ENCODE measurements around the gene SYT1.

Gene SYT1

DNA sequence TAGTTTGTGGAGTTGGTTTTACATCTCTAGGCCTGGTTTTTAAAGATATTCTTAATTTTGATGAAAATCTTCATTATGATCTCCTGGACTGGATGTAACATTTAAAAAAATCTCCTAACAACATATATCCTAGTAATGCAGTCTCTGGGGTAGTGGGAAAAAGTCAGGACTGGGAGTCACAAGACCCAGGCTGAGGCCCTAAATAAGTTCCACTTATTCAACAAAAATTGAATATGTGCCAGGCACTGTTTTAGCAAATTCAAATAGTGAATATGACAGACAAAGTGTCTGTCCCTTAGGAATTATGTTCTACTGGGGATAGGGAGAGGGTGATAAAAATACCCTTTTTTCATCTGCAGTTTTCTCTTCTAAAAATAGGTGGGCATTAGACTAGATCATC lies 577.8 kb downstream of the SYT1 start (continued):
- TF ChIP-seq CSDC2 (CRISPR knock-in tag; IDR thresholded peaks at IDR 0.05) = no peak
- TF ChIP-seq ZNF70 (CRISPR knock-in tag; IDR thresholded peaks at IDR 0.05) = no peak
- no peak for TF ChIP-seq RARB (CRISPR knock-in tag; IDR thresholded peaks at IDR 0.05)

GRCh38 chr12:79444089-79444488 lies 579.5 kb downstream of the SYT1 start:
- TF ChIP-seq ARNTL (CRISPR knock-in tag; IDR thresholded peaks at IDR 0.05; ENCODE audit: borderline replicate concordance, low read depth) (no peak), ZC3H10 (CRISPR knock-in tag; IDR thresholded peaks at IDR 0.05) (no peak), ZFP30 (CRISPR knock-in tag; IDR thresholded peaks at IDR 0.05) (no peak), ZNF565 (CRISPR knock-in tag; conservative IDR thresholded peaks at IDR 0.05; ENCODE audit: low read depth) (no peak), TOX (CRISPR knock-in tag; IDR thresholded peaks at IDR 0.05; ENCODE audit: borderline replicate concordance) (no peak), ZNF70 (CRISPR knock-in tag; IDR thresholded peaks at IDR 0.05) (no peak), CSDC2 (CRISPR knock-in tag; IDR thresholded peaks at IDR 0.05) (no peak), TSHZ2 (CRISPR knock-in tag; IDR thresholded peaks at IDR 0.05) (no peak)
- TF ChIP-seq, protein P1, sequence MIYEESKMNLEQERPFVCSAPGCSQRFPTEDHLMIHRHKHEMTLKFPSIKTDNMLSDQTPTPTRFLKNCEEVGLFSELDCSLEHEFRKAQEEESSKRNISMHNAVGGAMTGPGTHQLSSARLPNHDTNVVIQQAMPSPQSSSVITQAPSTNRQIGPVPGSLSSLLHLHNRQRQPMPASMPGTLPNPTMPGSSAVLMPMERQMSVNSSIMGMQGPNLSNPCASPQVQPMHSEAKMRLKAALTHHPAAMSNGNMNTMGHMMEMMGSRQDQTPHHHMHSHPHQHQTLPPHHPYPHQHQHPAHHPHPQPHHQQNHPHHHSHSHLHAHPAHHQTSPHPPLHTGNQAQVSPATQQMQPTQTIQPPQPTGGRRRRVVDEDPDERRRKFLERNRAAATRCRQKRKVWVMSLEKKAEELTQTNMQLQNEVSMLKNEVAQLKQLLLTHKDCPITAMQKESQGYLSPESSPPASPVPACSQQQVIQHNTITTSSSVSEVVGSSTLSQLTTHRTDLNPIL (CRISPR knock-in tag; IDR thresholded peaks at IDR 0.05; ENCODE audit: low read depth) = no peak
- TF ChIP-seq, protein P2, sequence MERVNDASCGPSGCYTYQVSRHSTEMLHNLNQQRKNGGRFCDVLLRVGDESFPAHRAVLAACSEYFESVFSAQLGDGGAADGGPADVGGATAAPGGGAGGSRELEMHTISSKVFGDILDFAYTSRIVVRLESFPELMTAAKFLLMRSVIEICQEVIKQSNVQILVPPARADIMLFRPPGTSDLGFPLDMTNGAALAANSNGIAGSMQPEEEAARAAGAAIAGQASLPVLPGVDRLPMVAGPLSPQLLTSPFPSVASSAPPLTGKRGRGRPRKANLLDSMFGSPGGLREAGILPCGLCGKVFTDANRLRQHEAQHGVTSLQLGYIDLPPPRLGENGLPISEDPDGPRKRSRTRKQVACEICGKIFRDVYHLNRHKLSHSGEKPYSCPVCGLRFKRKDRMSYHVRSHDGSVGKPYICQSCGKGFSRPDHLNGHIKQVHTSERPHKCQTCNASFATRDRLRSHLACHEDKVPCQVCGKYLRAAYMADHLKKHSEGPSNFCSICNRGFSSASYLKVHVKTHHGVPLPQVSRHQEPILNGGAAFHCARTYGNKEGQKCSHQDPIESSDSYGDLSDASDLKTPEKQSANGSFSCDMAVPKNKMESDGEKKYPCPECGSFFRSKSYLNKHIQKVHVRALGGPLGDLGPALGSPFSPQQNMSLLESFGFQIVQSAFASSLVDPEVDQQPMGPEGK (CRISPR knock-in tag; IDR thresholded peaks at IDR 0.05; ENCODE audit: borderline replicate concordance) = no peak
- TF ChIP-seq, protein P3, sequence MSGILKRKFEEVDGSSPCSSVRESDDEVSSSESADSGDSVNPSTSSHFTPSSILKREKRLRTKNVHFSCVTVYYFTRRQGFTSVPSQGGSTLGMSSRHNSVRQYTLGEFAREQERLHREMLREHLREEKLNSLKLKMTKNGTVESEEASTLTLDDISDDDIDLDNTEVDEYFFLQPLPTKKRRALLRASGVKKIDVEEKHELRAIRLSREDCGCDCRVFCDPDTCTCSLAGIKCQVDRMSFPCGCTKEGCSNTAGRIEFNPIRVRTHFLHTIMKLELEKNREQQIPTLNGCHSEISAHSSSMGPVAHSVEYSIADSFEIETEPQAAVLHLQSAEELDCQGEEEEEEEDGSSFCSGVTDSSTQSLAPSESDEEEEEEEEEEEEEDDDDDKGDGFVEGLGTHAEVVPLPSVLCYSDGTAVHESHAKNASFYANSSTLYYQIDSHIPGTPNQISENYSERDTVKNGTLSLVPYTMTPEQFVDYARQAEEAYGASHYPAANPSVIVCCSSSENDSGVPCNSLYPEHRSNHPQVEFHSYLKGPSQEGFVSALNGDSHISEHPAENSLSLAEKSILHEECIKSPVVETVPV (CRISPR knock-in tag; IDR thresholded peaks at IDR 0.05) = no peak
- ATAC-seq = peak; percentile 57

- no peak for ATAC-seq
- TF ChIP-seq RARB (CRISPR knock-in tag; IDR thresholded peaks at IDR 0.05) = no peak
- TF ChIP-seq ZNF8 (CRISPR knock-in tag; IDR thresholded peaks at IDR 0.05) = no peak
Observed at GRCh38 chr12:79448816-79449215, 584.2 kb downstream of the SYT1 start.

DNA sequence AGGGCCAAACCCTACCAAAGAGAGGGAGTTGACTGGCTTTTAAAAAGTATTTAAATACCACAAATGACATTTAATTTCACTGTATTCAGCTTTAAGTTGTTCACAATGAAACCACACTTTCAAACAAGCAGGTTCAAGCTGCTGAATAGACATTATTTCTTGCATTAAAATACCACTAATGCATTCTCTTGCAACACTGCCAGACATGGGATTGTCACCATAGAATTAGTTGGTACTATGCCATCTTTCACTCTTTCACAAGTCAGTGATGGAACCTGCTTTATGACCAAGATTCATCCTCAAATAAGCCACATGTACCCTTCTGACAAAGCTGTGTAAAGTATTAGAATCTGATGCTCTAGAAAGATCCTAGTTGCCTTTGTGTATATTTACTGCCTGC lies 586.8 kb downstream of the SYT1 start:
- TF ChIP-seq ZFP3 (CRISPR knock-in tag; IDR thresholded peaks at IDR 0.05) (no peak), ESRRG (CRISPR knock-in tag; IDR thresholded peaks at IDR 0.05) (no peak), SNAI2 (CRISPR knock-in tag; IDR thresholded peaks at IDR 0.05) (no peak), ZNF8 (CRISPR knock-in tag; IDR thresholded peaks at IDR 0.05) (no peak), ISL1 (CRISPR knock-in tag; IDR thresholded peaks at IDR 0.05) (no peak), RARB (CRISPR knock-in tag; IDR thresholded peaks at IDR 0.05) (no peak), PPARA (CRISPR knock-in tag; IDR thresholded peaks at IDR 0.05; ENCODE audit: borderline replicate concordance) (no peak), GLIS3 (CRISPR knock-in tag; IDR thresholded peaks at IDR 0.05) (no peak), ZFP30 (CRISPR knock-in tag; IDR thresholded peaks at IDR 0.05) (no peak), TCF4 (CRISPR knock-in tag; IDR thresholded peaks at IDR 0.05; ENCODE audit: borderline replicate concordance) (no peak), BACH2 (CRISPR knock-in tag; IDR thresholded peaks at IDR 0.05; ENCODE audit: borderline replicate concordance) (no peak), OSR1 (CRISPR knock-in tag; IDR thresholded peaks at IDR 0.05) (no peak)
- no peak for ATAC-seq

Measured in SK-N-SH treated with all-trans-retinoic acid at 6 μM for 48 hours (cell line).